ENCODE data around the gene CAND1. TPM values are rescaled to one million over a fixed set of nuclear protein-coding genes. Genes with fewer than 3 reads are reported as not detected.

Gene CAND1
- total and polyA plus RNA-seq, 2 of the 8 experiments (the other 6 are each of a cell fraction or from before 2014, with no cell fraction given), result 39.4 to 271 TPM

GRCh38 chr12:67331828-67332227, 62.7 kb downstream of the CAND1 start:
- H3K14ac ChIP-seq (ENCODE audit: insufficient read length), result no peak overlapping the region
- H2BK120ac ChIP-seq (replicated peaks; ENCODE audit: low read depth, low read length), result no peak overlapping the region
- H4K8ac ChIP-seq (ENCODE audit: extremely low read depth, insufficient read depth, low read length), result no peak overlapping the region
- TF ChIP-seq SRF (IDR thresholded peaks at IDR 0.05; ENCODE audit: low read depth, low read length), result no peak
- TF ChIP-seq MAFK (IDR thresholded peaks at IDR 0.05; ENCODE audit: low read depth, low read length), result peak; percentile 54; the same call in 1 of the 2 replicates
- no peak overlapping the region for H2BK15ac ChIP-seq (ENCODE audit: low read length)
- H3K27ac ChIP-seq (ENCODE audit: low read depth, low read length), result no peak overlapping the region
- no peak overlapping the region for H2AFZ ChIP-seq (ENCODE audit: low read length)
- no peaks in the 10 kb centered on the region for H3K79me1 ChIP-seq (ENCODE audit: low read depth, low read length)
- no peaks in the 10 kb centered on the region for H4K20me1 ChIP-seq (replicated peaks in 1 of 2; ENCODE audit: control insufficient read depth in 1 of 2, insufficient read depth in 2 of 2, low read length in 2 of 2)
- H3K9ac ChIP-seq (replicated peaks in 1 of 4; ENCODE audit: extremely low read depth in 1 of 4, low read depth in 3 of 4, low read length in 3 of 4), result no peak overlapping the region
- H3K4me2 ChIP-seq (ENCODE audit: insufficient read depth in 1 of 2, low read depth in 2 of 2, low read length in 2 of 2), result no peak overlapping the region
- ChIA-PET CTCF (ENCODE audit: partially characterized antibody) (interaction anchor here (0.6 to 0.7 kb wide), 2 partner anchors 24 to 170 kb away, joined by 3 to 4 read pairs; no protein-coding TSS in a partner anchor), POLR2A (ENCODE audit: partially characterized antibody) (no interaction called here)
- no peak overlapping the region for H3K23ac ChIP-seq (ENCODE audit: insufficient read length)
- no peaks in the 10 kb centered on the region for H3K27me3 ChIP-seq (replicated peaks in 1 of 4; ENCODE audit: control insufficient read depth in 3 of 4, extremely low read depth in 1 of 4, insufficient read depth in 3 of 4, low read length in 3 of 4)
- no peaks in the 10 kb centered on the region for H3K9me3 ChIP-seq (ENCODE audit: insufficient read depth in 2 of 2, low read depth in 1 of 2, low read length in 1 of 2)
- H2BK20ac ChIP-seq (ENCODE audit: low read length), result no peak overlapping the region
- H3K4me3 ChIP-seq (ENCODE audit: extremely low read depth in 1 of 4, insufficient read depth in 2 of 4, low read depth in 3 of 4, low read length in 4 of 4), result no peak overlapping the region
- no peak overlapping the region for H4K5ac ChIP-seq (ENCODE audit: insufficient read length, low read depth, low read length)
- H4K91ac ChIP-seq (replicated peaks; ENCODE audit: insufficient read length, low read length), result no peak overlapping the region
- H3K4me1 ChIP-seq (replicated peaks in 1 of 4; ENCODE audit: control insufficient read depth in 3 of 4, insufficient read depth in 4 of 4, low read length in 3 of 4), result no peaks in the 10 kb centered on the region
- no peak overlapping the region for H2BK12ac ChIP-seq (ENCODE audit: low read depth, low read length)
- H3K18ac ChIP-seq (ENCODE audit: extremely low read depth, low read length), result no peak overlapping the region
- no peak for FAIRE-seq
- H3K23me2 ChIP-seq (ENCODE audit: low read depth, low read length), result no peaks in the 10 kb centered on the region; the same call in 1 of the 2 replicates
- no peak overlapping the region for H2BK5ac ChIP-seq (ENCODE audit: low read depth, low read length)
- no peak for DNase-seq (ENCODE audit: low read depth in 1 of 2, low spot score in 2 of 2)
- no peaks in the 10 kb centered on the region for H3K79me2 ChIP-seq (ENCODE audit: control insufficient read depth in 1 of 2, insufficient read depth in 2 of 2, low read length in 2 of 2)
- H2AK5ac ChIP-seq (ENCODE audit: low read depth, low read length), result no peak overlapping the region
- H3K4ac ChIP-seq (replicated peaks; ENCODE audit: insufficient read length, low read depth, low read length), result no peak overlapping the region
- no peak overlapping the region for H3K56ac ChIP-seq (replicated peaks; ENCODE audit: insufficient read length, low read depth, low read length)
- H3K36me3 ChIP-seq (ENCODE audit: control insufficient read depth in 2 of 4, insufficient read depth in 4 of 4, low read length in 3 of 4), result no peaks in the 10 kb centered on the region
